ENCODE results near the gene DUSP2. TPM values are rescaled to one million over a fixed set of nuclear protein-coding genes. Genes with fewer than 3 reads are reported as not detected.

Gene DUSP2, protein sequence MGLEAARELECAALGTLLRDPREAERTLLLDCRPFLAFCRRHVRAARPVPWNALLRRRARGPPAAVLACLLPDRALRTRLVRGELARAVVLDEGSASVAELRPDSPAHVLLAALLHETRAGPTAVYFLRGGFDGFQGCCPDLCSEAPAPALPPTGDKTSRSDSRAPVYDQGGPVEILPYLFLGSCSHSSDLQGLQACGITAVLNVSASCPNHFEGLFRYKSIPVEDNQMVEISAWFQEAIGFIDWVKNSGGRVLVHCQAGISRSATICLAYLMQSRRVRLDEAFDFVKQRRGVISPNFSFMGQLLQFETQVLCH
- 1.7 and 2.3 TPM in 2 replicates for total RNA-seq

DNA sequence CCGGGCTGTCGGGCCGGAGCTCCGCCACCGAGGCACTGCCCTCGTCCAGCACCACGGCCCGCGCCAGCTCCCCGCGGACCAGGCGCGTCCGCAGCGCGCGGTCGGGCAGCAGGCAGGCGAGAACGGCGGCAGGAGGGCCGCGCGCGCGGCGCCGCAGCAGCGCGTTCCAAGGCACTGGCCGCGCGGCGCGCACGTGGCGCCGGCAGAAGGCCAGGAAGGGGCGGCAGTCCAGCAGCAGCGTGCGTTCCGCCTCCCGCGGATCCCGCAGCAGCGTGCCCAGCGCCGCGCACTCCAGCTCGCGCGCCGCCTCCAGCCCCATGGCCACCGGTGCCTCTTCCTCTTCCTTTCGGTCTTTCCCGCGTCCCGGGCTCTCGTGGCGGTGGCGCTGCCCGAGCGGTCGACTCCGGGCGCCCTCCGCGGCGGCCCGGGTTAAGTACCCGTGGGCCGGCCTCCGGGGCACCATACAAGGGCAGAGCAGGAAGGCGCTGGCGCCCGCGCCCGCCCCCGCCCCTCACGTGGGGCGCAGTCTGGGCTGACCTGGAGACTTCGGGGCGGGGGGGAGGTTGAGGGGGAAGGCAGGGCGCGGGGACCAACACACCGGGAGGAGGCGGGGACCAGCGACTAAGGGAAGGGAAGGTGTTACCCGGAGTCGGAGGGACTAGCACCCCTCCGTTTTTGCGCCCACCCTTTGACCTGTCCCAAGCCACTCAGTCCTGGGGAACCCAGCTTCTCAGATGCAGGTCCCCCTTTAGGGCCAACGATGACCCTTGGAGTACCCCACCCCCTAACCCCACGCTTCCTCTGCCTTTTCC is at the start of gene DUSP2:
Gene DUSP2 (minus strand): TSS at position 405 of the 812 bp plus-strand sequence. CDS start 86 bp downstream, at position 319.

DNA sequence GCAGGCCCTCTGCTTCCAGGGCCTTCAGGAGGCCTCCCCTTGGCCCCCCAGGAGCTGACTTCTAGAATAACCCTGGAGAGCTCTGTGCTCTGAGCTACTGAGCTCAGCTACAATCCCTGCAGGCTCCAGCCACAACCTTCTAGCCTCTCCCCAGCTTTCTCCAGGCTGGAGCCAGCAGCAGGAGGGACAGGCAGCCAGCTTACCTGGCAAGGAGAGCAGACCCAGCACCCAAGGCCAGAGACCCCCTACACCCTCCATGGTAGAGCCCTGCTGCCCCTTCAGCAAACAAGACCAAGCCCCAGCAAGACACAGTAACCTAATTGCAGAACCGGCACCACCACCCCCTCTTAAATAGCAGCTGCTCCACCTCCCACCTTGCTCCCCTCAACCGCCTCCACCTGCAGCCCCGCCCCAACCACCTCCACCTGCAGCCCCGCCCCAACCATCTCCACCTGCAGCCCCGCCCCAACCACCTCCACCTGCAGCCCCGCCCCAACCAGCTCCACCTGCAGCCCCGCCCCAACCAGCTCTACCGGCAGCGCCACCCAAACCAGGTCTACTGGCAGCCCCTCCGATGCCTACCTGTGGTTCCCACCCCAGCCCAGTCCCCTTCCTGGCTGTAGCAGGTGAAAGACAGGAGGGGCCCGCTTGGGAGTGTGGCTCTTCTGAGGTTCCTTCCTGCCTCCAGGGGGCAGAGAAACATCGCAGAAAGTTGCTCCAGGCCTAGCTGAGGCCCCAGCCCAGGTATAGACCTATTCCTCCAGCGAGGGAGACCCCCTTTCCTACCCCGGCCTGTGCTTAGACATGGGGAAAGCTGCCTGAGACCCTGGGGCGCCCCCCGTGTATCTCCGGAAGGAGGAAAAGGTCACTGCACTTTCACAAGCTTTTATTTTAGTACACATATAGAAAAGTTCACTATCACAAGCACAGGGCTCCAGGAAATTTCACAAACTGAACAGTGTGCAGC is 6.8 kb downstream of the DUSP2 start, which contains the start of gene ASTL:
Gene ASTL (minus strand): TSS at position 324 of the 967 bp plus-strand sequence. CDS start 66 bp downstream, at position 258.

DNA sequence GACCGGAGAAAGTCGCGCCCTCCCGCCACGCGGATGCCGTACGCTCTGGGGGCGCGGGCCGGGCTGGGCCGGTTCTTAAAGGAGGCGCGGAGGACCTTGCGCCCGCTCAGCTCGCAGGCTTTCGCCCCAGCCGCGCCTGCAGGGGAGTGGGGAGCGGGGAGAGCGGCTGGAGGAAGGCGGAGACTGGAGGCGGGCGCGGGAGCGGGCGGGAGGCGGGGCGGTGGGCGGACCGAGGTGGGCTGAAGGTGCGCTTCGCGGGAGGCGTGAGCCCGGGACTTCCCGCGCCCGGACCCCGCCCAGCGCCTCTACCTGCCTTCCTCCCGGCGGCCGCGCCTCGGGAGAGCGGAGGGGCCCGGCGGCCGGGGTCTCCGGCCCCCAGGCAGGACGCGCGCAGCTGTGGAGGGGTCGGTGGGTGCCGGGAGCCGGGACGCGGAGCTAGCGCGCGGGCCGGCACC is 28.8 kb downstream of the DUSP2 start, which contains the start of gene ADRA2B:
Gene ADRA2B (minus strand): TSS at position 148 of the 455 bp plus-strand sequence. CDS start 422 bp downstream, outside the sequence.

Other genes starting within 250 kb of the DUSP2 start
- 64.6 and 74.1 TPM in 2 replicates for gene ANKRD36C, start 153.6 kb downstream of the DUSP2 start, total RNA-seq
- gene GPAT2, start 110.5 kb downstream of the DUSP2 start, total RNA-seq = 8.1 and 13.7 TPM in 2 replicates
- under 0.01 TPM in 1 of 2 replicates, not detected in the other for gene ADRA2B, start 28.9 kb downstream of the DUSP2 start, total RNA-seq
- not detected in 2 replicates for gene ASTL, start 6.9 kb downstream of the DUSP2 start, total RNA-seq
- gene STARD7, start 63.4 kb upstream of the DUSP2 start, total RNA-seq = 119 and 160 TPM in 2 replicates
- 11.8 and 16.7 TPM in 2 replicates for gene TMEM127, start 120.6 kb upstream of the DUSP2 start, total RNA-seq
- gene CIAO1, start 120.8 kb upstream of the DUSP2 start, total RNA-seq = 82.6 and 87.7 TPM in 2 replicates
- gene SNRNP200, start 160.1 kb upstream of the DUSP2 start, total RNA-seq = 49.4 and 65.4 TPM in 2 replicates
- 5.1 and 5.9 TPM in 2 replicates for gene ITPRIPL1, start 179.9 kb upstream of the DUSP2 start, total RNA-seq
- gene NCAPH, start 190.3 kb upstream of the DUSP2 start, total RNA-seq = 8.4 and 45.2 TPM in 2 replicates